Tibial nerve (tissue), 4 donors: ENCODE measurements around the gene HES4. TPM values are rescaled to one million over a fixed set of nuclear protein-coding genes. Genes with fewer than 3 reads are reported as not detected.
A peak's percentile ranks its signal among the peaks of the same experiment; 100 is the strongest.

Experiments used
- DNase-seq, 2 donors: peaks; one replicate each; pipeline ENCODE4 v3.0.0-alpha.2; 2019; ENCODE audit warnings: low spot score in 2 of 2
- H3K27ac ChIP-seq, 4 donors: fragments of 200-600 bp; sonication (generic) in 3 of 4; one replicate each; pipeline ENCODE4 v1.5.1; 2017 to 2019; ENCODE audit warnings: mild to moderate bottlenecking in 1 of 4
- H3K27me3 ChIP-seq, 2 donors: fragments of 200-600 bp; sonication (generic) in 1 of 2; one replicate each; pipeline versions ENCODE4 v1.5.1 to v1.6.0; 2017 to 2019
- H3K36me3 ChIP-seq, 3 donors: fragments of 200-600 bp; sonication (generic); one replicate each; pipeline ENCODE4 v1.5.1; 2018 to 2019
- H3K4me1 ChIP-seq, 4 donors: fragments of 200-600 bp; sonication (generic) in 3 of 4; one replicate each; pipeline ENCODE4 v1.5.1; 2017 to 2019
- H3K4me3 ChIP-seq, 4 donors: fragments of 200-600 bp; sonication (generic) in 3 of 4; one replicate each; pipeline ENCODE4 v1.5.1; 2017 to 2019; ENCODE audit warnings: mild to moderate bottlenecking in 1 of 4, moderate library complexity in 1 of 4
- H3K9me3 ChIP-seq, 4 donors: fragments of 200-600 bp; sonication (generic) in 3 of 4; one replicate each; pipeline ENCODE4 v1.5.1; 2017 to 2019
- EP300 ChIP-seq, 2 donors: sonication (generic); formaldehyde crosslinking; IDR thresholded peaks; one replicate each; pipeline ENCODE4 v1.6.1; 2017; ENCODE audit warnings: antibody characterized with exemption in 2 of 2, mild to moderate bottlenecking in 1 of 2
- POLR2A ChIP-seq, 2 donors: fragments of 450-650 bp; IDR thresholded peaks; one replicate each; pipeline ENCODE4 v1.6.1; 2017; ENCODE audit warnings: antibody characterized with exemption in 2 of 2, mild to moderate bottlenecking in 2 of 2, moderate library complexity in 2 of 2
- WGBS, 2 donors: methylation state at CpG; one replicate each; pipeline ENCODE4 v1.1.5; 2018; 5-methylcytosine and 5-hydroxymethylcytosine counted together
- total RNA-seq, 4 donors: library from RNA; depleted of rRNA; stranded (reverse); fragments of >200 nt; gene quantifications; one replicate each; pipeline ENCODE4 v1.1.0, GENCODE V29; 2016
- TF ChIP-seq, protein P1 (sequence below), 5 experiments: fragments of 200-600 bp in 3 of 5; fragments of 450-650 bp in 2 of 5; sonication (generic) in 3 of 5; IDR thresholded peaks; one replicate each; pipeline ENCODE4 v1.5.1; 2016 to 2019; ENCODE audit warnings: antibody characterized with exemption in 5 of 5, mild to moderate bottlenecking in 3 of 5, moderate library complexity in 2 of 5

HES4 gene
- total RNA-seq, 4 donors from 2014 or later, result 26.9 to 70.8 (median 58.7) TPM

DNA sequence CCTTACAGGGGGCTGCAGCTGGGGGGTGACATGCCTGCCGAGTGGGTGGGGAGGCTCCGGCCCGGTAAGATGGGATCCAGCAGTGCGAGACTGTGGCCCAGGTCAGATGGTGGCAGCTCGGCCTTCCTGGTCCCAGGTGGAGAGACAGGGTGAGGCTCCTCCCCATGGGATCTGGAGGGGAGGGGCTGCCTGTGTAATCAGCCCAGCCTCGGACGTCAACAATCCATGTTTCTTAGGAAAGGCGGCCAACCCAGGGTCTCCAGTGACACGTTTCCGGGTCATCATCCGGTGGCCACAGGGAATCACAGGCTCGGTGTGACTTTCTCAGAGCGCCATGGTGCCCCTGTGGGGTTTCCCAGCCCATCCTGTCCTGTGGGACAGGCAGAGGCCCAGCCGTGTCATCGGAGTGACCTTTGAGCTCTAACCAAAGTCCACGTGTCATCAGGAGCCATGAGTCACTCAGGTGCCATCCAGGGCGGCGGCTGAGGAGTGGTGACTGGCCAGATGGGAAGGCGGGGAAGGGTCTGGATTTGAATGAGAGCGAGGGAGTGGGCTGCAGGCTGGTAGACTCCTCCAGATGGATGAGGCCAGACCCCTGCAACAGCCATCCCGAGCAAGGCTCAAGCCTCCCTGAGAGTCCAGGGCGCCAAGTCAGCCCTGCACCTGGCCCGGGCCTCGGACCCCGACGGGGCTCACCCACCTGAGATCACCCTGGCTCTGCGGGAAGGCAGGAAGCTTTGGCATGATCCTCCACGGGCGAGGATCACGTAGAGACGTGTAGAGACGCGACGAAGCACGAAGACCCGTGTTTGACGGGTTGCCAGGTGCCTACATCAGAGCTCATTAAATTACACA, 6.6 kb upstream of the HES4 start:
- Histone ChIP-seq H3K9me3 (no peaks in the 10 kb centered on the region), H3K36me3 (no peaks in the 10 kb centered on the region), H3K4me3 (no peak overlapping the region), H3K4me1 (peaks cover 0 to 21% (median 8%) of the 10 kb centered on the region in 4 donors), H3K27me3 (peaks cover 2 to 43% of the 10 kb centered on the region in 2 donors), H3K27ac (peak overlapping the region in 1 of 4 donors; percentile 38)
- no peak for TF ChIP-seq EP300 (IDR thresholded peaks at IDR 0.05)
- TF ChIP-seq, protein P1, sequence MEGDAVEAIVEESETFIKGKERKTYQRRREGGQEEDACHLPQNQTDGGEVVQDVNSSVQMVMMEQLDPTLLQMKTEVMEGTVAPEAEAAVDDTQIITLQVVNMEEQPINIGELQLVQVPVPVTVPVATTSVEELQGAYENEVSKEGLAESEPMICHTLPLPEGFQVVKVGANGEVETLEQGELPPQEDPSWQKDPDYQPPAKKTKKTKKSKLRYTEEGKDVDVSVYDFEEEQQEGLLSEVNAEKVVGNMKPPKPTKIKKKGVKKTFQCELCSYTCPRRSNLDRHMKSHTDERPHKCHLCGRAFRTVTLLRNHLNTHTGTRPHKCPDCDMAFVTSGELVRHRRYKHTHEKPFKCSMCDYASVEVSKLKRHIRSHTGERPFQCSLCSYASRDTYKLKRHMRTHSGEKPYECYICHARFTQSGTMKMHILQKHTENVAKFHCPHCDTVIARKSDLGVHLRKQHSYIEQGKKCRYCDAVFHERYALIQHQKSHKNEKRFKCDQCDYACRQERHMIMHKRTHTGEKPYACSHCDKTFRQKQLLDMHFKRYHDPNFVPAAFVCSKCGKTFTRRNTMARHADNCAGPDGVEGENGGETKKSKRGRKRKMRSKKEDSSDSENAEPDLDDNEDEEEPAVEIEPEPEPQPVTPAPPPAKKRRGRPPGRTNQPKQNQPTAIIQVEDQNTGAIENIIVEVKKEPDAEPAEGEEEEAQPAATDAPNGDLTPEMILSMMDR (IDR thresholded peaks at IDR 0.05), result no peak
- no peak for TF ChIP-seq POLR2A (IDR thresholded peaks at IDR 0.05)
- no peak for DNase-seq
- 78 to 85% methylated on average over 29 to 37 of the region's 37 CpGs for WGBS, 2 donors

DNA sequence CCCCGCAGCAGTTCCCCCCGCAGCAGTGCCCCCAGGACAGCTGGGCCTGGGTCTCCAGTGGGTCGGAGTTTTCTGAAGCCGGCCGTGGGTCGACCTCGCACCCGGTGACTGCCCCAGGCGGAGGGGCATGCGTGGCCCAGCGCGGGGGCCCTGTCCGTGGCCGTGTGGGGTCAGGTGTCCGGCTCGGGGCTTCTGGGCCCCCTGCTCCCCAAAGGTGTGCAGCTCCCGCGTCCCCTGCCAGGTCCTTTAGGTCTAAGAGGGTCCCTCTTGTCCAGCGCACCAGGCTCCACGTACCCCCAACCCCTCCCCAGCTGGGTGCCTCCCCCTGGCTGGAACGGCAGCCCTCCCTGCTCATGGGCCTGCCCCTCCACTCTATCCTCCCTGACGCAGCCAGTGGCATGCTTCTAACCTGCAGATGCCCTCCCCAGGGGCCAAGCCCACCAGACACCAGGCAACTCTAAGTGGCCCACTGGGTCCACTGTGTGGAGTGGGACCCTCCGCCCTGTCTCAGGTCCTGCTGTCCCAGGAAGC, 5.9 kb upstream of the HES4 start:
- WGBS, 2 donors, result 42 to 60% methylated on average over 8 to 9 of the region's 23 CpGs
- no peak for DNase-seq
- Histone ChIP-seq H3K4me1 (peaks cover 0 to 28% (median 14%) of the 10 kb centered on the region in 4 donors), H3K36me3 (no peaks in the 10 kb centered on the region), H3K27ac (peak overlapping the region in 1 of 4 donors; percentile 38), H3K27me3 (peaks cover 2 to 49% of the 10 kb centered on the region in 2 donors), H3K9me3 (no peaks in the 10 kb centered on the region), H3K4me3 (no peak overlapping the region)
- TF ChIP-seq, protein P1 (IDR thresholded peaks at IDR 0.05), result no peak
- no peak for TF ChIP-seq EP300 (IDR thresholded peaks at IDR 0.05)
- TF ChIP-seq POLR2A (IDR thresholded peaks at IDR 0.05), result no peak

DNA sequence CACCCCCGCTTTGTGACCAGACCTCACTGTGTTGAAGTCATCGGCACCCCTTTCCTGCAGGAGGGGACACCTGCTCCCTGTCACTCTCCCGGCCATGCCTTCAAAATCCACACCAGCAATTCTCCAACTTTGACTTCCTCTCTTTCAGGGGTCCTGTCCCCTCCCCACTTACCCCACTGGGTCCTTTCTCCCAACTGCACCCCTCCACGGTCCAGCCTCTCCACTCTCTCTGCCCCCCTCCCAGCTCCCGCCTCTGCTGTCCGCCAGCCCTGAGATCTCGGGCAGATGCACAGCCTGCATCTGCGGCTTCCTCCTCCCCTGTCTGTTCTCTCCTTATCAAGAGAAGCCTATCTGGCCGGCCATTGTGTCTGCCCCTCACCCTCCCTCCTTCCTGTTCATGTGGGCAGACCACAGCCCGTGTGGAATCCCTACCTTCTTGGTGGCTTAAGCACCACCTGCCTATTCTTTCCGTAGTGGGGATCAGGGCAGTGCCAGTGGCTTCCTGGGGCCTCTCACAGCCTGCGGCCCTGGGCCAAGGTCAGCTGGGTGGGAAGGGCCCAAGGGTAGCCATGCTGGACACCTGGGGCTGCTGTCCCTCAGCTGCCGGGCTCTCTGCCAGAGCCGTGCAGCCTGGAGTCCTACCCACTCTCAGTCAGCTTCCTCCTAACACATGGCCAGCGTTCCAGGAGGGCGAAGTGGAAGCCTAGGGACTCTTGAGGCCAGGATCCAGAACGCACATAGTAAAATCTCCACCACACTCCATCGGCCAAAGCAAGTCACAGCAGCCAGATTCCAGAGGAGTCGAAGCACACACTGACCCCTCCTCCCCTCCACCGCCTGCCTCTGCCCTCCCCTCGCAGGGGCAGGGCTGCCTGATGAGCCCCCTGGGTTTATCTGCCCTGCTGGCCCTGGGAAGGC, 5.1 kb upstream of the HES4 start:
- Histone ChIP-seq H3K36me3 (no peaks in the 10 kb centered on the region), H3K9me3 (no peaks in the 10 kb centered on the region), H3K27ac (no peak overlapping the region), H3K4me3 (no peak overlapping the region), H3K27me3 (peaks cover 2 to 55% of the 10 kb centered on the region in 2 donors), H3K4me1 (peaks cover 0 to 36% (median 20%) of the 10 kb centered on the region in 4 donors)
- TF ChIP-seq, protein P1 (IDR thresholded peaks at IDR 0.05), result no peak
- TF ChIP-seq EP300 (IDR thresholded peaks at IDR 0.05), result no peak
- TF ChIP-seq POLR2A (IDR thresholded peaks at IDR 0.05), result no peak
- 30% methylated on average over 12 to 18 of the region's 21 CpGs for WGBS, 2 donors
- DNase-seq, result no peak

DNA sequence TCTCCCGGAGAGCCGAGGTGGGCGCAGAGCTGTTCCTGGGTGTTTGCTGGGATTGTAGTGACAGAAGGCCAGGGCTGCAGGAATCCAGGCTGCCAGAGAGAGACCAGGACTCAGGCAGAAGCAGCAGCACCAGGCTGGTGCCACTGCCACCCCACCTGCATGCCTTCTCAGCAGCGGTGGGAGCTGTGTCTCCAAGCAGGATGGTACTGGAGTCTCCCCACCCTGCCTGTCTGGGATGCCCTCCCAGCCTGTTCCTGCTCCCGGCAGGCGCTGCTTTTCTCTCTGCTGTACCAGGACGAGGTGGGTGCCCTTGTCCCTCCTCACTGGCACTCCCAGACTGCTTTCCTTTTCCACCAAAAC, 4.5 kb upstream of the HES4 start:
- no peaks in the 10 kb centered on the region for H3K9me3 ChIP-seq
- peaks cover 2 to 57% of the 10 kb centered on the region in 2 donors for H3K27me3 ChIP-seq
- TF ChIP-seq POLR2A (IDR thresholded peaks at IDR 0.05) (no peak), EP300 (IDR thresholded peaks at IDR 0.05) (no peak)
- TF ChIP-seq, protein P1 (IDR thresholded peaks at IDR 0.05), result no peak
- H3K36me3 ChIP-seq, result no peaks in the 10 kb centered on the region
- no peak overlapping the region for H3K4me3 ChIP-seq
- peaks cover 0 to 40% (median 24%) of the 10 kb centered on the region in 4 donors for H3K4me1 ChIP-seq
- no peak for DNase-seq
- 51 to 58% methylated on average over 4 to 7 of the region's 7 CpGs for WGBS, 2 donors
- H3K27ac ChIP-seq, result no peak overlapping the region
